Stimulated activated CD8-positive, alpha-beta memory T cell treated with anti-CD3 and anti-CD28 coated beads, Interleukin-12 subunit alpha, Interleukin-12 subunit beta, amount 100 ng/mL, for 24 hours (primary cell): ENCODE data around the gene AFG3L2.
"Not testable (repeated sequence)": the region's sequence is repeated elsewhere in the genome, so short reads cannot be mapped to it uniquely, and the experiment has no call there.

Experiments
- DNase-seq: peaks from one replicate; pipeline ENCODE4 v3.0.0-alpha.2; 2020; ENCODE audit errors: extremely low read depth

The AFG3L2 gene

DNA sequence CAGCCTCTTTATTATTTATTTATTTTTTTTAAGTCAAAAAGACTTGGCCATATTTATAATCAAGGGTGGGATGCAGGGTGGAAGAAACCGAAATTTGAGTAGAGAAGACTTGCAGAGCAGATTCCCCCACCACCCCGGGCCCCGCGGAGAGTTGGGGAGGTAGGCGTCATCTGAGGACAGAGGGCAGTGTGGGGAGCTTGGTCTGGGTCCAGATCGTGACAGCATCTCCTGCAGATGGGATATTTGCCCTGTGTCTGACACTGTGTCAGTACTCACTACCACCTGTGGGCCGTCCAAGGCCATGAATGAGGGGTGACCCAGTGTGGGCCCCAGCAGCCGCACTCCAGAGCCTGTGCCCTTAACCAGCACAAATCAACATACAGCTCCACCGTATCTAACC is 20.2 kb upstream of the AFG3L2 start:
- DNase-seq, result no peak

- no peak for DNase-seq
These were observed 17.4 kb upstream of the AFG3L2 start for GRCh38 chr18:12394428-12394827.

- DNase-seq, result no peak
These were observed 17.0 kb upstream of the AFG3L2 start for GRCh38 chr18:12393998-12394397.

DNA sequence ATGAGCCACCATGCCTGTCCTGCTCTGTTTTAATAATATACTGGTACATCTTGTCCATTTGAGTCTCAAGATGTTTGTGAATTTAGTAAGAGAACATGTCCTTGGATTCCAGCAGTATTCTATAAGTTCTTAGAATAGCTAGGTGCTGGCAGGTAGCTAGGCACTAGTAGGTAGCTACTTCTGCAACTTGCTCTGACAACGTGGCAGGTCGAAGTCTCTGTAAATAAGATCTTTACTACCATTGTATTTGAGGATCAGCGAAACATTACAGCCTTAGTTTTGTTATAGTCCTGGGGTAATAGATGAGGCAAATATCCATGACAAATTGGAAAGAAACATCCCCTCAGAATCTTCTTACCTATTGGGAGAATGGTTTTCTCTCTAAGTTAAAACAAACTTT is 16.5 kb upstream of the AFG3L2 start:
- no peak for DNase-seq

DNA sequence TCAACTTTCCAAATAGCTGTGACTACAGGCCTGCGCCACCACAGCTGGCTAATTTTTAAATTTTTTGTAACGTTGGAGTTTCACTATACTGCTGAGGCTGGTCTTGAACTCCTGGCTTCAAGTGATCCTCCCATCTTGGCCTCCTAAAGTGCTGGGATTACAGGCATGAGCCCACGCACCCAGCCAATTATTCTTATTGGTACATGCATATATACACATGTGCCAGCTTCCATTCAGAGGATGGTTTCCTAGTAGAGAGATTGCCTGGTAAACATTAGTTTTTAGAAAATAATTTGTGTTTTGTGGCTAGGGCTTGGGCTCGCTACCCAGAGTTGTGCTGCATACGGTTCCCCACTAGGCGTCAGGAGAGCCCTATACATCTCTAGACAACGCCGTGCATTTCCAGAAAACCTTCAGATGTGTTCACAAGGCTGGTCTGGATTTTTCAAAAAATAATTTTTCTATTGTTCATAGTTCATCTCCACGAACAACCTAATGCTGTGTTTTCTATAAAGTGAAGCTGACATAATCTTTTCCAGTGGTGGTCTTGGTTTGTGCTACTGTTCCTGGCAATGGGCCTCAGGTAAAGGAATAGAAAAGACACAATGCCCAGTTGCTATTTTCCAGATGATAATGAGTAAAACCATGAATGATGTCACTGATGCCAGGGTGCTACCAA is 14.6 kb upstream of the AFG3L2 start:
- DNase-seq, result no peak

GRCh38 chr18:12388442-12388841 is 11.4 kb upstream of the AFG3L2 start:
- no peak for DNase-seq

GRCh38 chr18:12384261-12384660 is 7.2 kb upstream of the AFG3L2 start:
- no peak for DNase-seq

DNA sequence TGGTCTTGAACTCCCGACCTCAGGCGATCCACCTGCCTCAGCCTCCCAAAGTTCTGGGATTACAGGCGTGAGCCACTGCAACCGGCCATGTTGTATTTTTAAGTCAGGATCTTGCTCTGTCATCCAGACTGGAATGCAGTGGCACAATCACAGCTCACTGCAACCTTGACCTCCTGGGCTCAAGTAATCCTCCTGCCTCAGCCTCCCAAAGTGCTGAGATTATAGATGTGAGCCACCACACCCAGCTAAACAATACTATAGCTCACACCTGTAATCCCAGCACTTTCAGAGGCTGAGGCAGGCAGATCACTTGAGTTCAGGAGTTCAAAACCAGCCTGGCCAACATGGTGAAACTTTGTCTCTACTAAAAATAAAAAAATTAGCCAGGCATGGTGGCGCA is 6.7 kb upstream of the AFG3L2 start:
- not testable (repeated sequence) for DNase-seq

- DNase-seq, result not testable (repeated sequence)
These were observed 5.3 kb upstream of the AFG3L2 start for GRCh38 chr18:12382221-12382814.

- not testable (repeated sequence) for DNase-seq
These were observed 1.2 kb upstream of the AFG3L2 start for GRCh38 chr18:12378198-12378558.

DNA sequence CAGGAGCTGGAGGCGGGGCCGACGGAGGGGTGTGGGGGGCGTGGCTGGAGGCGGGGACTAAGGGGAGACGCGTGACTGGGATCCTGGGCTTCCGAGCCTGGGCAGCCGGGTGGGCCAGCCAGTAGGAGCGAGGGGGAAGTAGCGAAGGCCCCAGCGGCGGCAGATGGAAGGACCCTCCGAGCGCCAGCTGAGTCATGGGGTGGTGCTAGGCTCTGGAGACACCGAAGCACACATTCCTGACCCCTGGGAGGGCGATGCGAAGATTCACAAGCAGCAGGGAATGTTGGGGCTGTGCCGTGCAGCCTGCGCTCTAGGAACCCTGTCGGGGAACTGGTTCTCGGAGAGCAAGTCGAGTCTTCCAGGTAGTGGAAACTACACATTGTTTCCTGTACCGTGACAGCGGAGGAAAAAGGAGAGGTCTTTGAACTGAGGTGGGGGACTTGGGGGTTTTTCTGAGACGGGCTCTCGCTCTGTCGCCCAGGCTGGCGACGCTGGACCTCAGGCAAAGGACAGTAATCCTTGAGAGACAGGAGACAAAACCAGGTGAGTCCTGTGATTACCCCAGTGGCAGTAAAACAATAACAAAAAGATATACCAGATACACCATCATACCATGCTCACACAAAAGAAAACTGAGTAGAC is 650 bp upstream of the AFG3L2 start:
- DNase-seq, result no peak

DNA sequence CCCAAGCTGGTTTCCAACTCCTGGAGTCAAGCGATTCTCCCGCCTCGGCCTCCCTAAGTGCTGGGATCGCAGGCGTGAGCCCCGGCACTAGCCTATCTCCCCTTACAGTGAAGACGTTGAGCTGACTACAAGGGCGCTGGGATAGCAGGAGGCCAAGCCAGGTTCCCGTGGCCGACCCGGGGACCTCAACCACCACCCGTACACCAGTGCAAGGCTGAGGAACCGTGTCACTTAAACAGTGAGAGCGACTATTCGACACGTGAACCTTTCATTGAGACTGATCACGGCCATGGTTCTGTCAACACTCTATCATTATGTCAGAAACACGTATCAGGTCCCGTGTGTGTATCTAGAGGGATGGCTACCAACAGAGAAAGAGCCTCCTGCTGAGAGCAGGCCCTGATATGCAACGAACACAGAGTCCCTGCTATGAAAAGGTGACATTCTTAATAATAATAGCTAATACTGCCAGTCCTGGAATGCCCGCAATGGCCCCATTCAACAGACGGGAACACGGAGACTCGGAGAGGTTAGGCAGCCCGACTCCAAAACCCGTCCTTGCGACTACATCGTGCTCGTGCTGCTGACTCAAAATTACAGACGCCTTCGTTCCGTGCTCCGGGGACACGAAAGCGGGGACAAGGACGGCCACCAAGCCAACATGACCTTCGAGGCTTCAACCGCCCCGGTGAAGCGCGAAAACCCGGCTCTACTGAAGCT is 833 bp downstream of the AFG3L2 start:
- no peak for DNase-seq

- no peak for DNase-seq
These were observed 2.6 kb downstream of the AFG3L2 start for GRCh38 chr18:12374401-12374800.

DNA sequence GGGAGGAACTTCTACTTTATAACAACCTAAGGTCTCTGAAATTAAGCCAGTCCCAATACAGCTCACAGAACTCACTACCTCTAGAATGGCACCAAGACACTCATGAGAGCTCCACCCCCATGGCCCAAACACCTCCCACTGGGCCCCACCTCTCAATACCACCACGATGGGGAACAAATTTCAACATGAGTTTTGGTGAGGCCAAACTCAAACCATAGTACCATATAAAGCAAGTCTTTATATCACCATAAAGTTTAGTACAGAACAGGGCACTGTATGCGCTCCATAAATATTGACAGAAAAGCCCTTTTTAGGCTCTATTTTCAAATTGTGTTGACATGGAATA is 3.3 kb downstream of the AFG3L2 start:
- no peak for DNase-seq

GRCh38 chr18:12373116-12373770 is 3.8 kb downstream of the AFG3L2 start:
- DNase-seq, result no peak

DNA sequence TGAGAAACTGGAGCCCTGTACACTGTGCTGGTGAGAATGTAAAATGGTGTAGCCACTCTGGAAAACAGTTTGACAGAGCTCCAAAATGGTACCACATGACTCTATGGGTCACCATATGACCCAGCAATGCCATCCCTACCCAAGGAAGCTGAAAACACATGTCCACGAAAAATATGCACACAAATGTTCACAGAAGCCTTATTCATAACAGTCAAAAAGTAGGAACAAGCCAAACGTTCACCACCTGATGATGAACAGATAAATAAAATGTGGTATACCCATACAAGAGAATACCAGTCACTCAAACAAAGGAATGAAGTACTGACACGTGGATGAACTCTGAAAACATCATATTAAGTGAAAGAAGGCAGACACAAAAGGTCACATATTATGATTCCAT is 4.6 kb downstream of the AFG3L2 start:
- DNase-seq, result no peak

DNA sequence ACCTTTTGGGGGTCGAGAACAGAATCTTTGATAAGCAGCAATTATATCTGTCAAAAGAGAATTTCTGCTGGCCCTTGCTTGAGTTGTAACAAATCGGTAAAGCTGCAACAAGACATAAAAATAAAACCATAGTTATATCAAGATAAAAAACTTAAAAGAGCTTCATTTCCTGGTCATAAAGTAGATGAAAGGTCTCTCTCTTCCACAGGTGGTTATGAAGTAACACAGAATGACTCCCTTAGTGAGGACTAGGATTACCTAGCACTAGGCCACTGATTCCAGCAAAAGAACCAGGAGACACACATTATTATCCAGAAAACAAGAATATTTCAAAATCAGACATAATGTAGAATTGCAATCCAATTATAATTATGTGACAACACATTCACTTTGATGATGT is 5.4 kb downstream of the AFG3L2 start:
- DNase-seq, result no peak

DNA sequence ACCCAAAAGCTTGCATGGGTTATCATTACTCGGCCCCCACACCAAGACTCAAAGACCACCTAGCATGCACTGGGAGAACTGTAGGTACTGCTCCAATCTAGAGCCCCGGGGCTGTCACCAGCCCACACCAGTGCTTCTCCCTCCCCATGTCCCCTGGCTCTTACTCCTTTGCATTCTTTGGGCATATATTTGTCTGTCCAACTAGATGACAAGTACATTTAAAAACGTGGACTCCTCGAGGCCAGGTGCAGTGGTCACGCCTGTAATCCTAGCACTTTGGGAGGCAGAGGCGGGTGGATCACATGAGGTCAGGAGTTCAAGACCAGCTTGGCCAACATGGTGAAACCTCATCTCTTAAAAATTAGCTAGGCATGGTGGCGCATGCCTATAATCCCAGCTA is 7.8 kb downstream of the AFG3L2 start:
- DNase-seq, result no peak

DNA sequence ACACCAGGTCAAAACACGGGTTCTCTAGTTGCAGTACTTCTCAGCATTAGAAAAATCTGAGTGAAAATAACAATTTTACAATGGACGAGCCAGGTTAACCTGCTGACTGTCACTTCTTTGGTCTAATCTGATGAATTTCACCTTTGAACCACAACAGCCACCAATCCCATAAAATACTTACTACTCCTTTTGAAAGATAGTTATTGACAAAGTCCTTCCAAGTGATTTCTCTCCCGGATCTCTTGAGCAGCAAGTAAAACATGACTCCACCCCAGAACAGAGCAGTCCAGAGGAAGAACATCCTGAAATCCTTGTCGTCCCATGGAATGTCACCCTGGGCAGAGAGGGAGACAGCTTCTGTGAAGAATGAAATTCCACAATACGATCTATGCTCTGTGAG is 10.2 kb downstream of the AFG3L2 start:
- DNase-seq, result no peak

- no peak for DNase-seq
These were observed 10.6 kb downstream of the AFG3L2 start for GRCh38 chr18:12366379-12366778.

DNA sequence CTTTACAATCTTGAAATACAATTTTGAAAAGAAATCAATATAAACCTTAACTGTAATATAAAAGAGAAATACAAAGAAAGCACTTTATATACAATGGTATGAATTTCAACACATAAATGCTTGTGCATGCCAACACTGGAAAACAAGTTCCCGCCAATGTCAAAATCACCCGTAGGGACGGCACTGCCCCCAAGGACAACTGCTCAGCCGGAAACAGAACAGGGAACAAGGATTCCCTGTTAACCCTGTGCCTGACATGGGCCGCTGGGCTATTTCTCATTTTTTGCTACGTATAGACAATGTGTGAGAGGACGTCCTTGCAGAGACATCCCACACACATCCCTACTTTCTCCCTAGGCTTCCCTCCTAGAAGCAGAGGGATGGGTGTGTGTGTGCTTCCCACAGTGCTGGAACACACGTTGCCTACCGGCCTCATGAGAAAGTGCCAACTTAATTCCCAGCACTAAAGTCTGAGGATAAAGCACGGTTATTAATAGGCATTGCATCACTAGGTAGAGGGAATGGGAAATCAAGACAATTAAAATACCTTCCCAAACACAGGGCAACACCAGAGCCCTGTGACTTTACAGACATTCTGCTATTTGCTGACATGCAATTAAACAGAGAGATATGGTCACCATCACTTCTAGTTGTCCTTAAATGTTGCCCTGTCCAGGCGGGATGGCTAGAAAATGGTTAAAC is 14.4 kb downstream of the AFG3L2 start:
- DNase-seq, result no peak
